Thyroid gland (tissue), 4 donors: ENCODE results near the gene MDC1. TPM values are rescaled to one million over a fixed set of nuclear protein-coding genes. Genes with fewer than 3 reads are reported as not detected.

Experiments
- DNase-seq, 2 donors: peaks; one replicate each; pipeline ENCODE4 v3.0.0-alpha.2; 2019
- H3K27ac ChIP-seq, 3 donors: fragments of 200-600 bp; sonication (generic); 1 replicate in 2 of 3; 2 replicates in 1 of 3; pipeline ENCODE4 v1.5.1; 2016 to 2019; ENCODE audit warnings: mild to moderate bottlenecking in 1 of 3, moderate library complexity in 1 of 3
- H3K27me3 ChIP-seq: fragments of 200-600 bp; sonication (generic); one replicate; pipeline ENCODE4 v1.5.1; 2019
- H3K36me3 ChIP-seq, 2 donors: fragments of 200-600 bp; sonication (generic); one replicate each; pipeline ENCODE4 v1.5.1; 2016 to 2019
- H3K4me1 ChIP-seq, 2 donors: fragments of 200-600 bp; sonication (generic); one replicate each; pipeline ENCODE4 v1.5.1; 2017 to 2019
- H3K4me3 ChIP-seq, 3 donors: fragments of 200-600 bp; sonication (generic); replicated peaks in 1 of 3; 1 replicate in 2 of 3; 2 replicates in 1 of 3; pipeline ENCODE4 v1.5.1; 2016; ENCODE audit warnings: mild to moderate bottlenecking in 1 of 3
- H3K9me3 ChIP-seq: fragments of 200-600 bp; sonication (generic); one replicate; pipeline ENCODE4 v1.5.1; 2017
- POLR2A ChIP-seq, 2 donors: fragments of 450-650 bp; IDR thresholded peaks; one replicate each; pipeline ENCODE4 v1.6.1; 2017; ENCODE audit warnings: antibody characterized with exemption in 2 of 2, mild to moderate bottlenecking in 2 of 2, moderate library complexity in 1 of 2
- WGBS, 2 donors: methylation state at CpG; one replicate each; pipeline ENCODE4 v1.1.5; 2017; 5-methylcytosine and 5-hydroxymethylcytosine counted together
- intact Hi-C: fragments of 100-400 bp; cut with DNase I; formaldehyde crosslinking; loops from one replicate; pipeline ENCODE4 v1.15.1; 2023
- total RNA-seq, 4 donors: library from RNA; depleted of rRNA; stranded (reverse); fragments of >200 nt; gene quantifications; one replicate each; pipeline ENCODE4 v1.2.3, GENCODE V29; 2016
- TF ChIP-seq, protein P1 (sequence below), 6 experiments: fragments of 200-600 bp in 3 of 6; fragments of 450-650 bp in 3 of 6; sonication (generic) in 3 of 6; IDR thresholded peaks; one replicate each; pipeline ENCODE4 v1.5.1; 2016 to 2019; ENCODE audit warnings: antibody characterized with exemption in 6 of 6, mild to moderate bottlenecking in 2 of 6, inconsistent platforms in 1 of 6, moderate library complexity in 1 of 6

The MDC1 gene
- total RNA-seq, 4 donors from 2014 or later = 15.3 to 27.2 (median 20.2) TPM

GRCh38 chr6:30738532-30738931, 21.5 kb upstream of the MDC1 start:
- no peaks in the 10 kb centered on the region for H3K9me3 ChIP-seq
- TF ChIP-seq POLR2A (IDR thresholded peaks at IDR 0.05) = no peak
- TF ChIP-seq, protein P1, sequence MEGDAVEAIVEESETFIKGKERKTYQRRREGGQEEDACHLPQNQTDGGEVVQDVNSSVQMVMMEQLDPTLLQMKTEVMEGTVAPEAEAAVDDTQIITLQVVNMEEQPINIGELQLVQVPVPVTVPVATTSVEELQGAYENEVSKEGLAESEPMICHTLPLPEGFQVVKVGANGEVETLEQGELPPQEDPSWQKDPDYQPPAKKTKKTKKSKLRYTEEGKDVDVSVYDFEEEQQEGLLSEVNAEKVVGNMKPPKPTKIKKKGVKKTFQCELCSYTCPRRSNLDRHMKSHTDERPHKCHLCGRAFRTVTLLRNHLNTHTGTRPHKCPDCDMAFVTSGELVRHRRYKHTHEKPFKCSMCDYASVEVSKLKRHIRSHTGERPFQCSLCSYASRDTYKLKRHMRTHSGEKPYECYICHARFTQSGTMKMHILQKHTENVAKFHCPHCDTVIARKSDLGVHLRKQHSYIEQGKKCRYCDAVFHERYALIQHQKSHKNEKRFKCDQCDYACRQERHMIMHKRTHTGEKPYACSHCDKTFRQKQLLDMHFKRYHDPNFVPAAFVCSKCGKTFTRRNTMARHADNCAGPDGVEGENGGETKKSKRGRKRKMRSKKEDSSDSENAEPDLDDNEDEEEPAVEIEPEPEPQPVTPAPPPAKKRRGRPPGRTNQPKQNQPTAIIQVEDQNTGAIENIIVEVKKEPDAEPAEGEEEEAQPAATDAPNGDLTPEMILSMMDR (IDR thresholded peaks at IDR 0.05) = no peak
- 91 to 94% methylated on average over 6 of the region's 6 CpGs for WGBS, 2 donors
- H3K4me1 ChIP-seq = peaks cover 10 to 30% of the 10 kb centered on the region in 2 donors
- intact Hi-C loops = no loop called here
- H3K27me3 ChIP-seq = no peaks in the 10 kb centered on the region
- no peak overlapping the region for H3K27ac ChIP-seq
- DNase-seq = no peak
- no peak overlapping the region for H3K4me3 ChIP-seq
- peaks cover 50 to 57% of the 10 kb centered on the region in 2 donors for H3K36me3 ChIP-seq

DNA sequence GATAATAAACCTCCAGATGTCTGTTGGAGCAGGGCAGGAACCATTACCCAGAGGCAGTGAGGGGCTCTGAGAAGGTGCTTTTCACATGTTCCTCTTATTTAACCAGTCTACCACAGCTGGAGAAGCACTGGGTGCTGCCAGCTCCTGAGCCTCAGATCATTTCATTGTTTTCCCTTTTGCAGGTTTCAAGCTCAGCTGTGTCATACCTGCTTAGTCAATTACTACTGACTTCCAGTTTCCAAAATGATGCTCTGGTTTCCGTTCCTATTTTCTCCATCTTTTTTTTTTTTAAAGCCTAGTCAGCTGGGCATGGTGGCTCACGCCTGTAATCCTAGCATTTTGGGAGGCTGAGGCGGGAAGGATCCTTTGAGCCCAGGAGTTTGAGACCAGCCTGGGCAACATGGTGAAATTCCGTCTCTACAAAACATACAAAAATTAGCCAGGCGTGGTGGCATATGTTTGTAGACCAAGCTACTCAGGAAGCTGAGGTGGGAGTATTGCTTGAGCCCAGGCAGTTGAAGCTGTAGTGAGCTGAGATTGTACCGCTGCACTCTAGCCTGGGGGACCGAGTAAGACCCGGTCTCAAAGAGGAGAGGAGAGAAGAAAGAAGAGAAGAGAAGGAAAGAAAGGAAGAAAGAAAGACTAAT, 18.7 kb upstream of the MDC1 start:
- no peak for DNase-seq
- 76 to 83% methylated on average over 8 of the region's 8 CpGs for WGBS, 2 donors
- no peak overlapping the region for H3K4me3 ChIP-seq
- H3K9me3 ChIP-seq = no peaks in the 10 kb centered on the region
- intact Hi-C loops = no loop called here
- peaks cover 3 to 18% of the 10 kb centered on the region in 2 donors for H3K4me1 ChIP-seq
- H3K27me3 ChIP-seq = no peaks in the 10 kb centered on the region
- peak overlapping the region in 1 of 3 donors; percentile 10 for H3K27ac ChIP-seq
- peaks cover 54 to 66% of the 10 kb centered on the region in 2 donors for H3K36me3 ChIP-seq
- no peak for TF ChIP-seq POLR2A (IDR thresholded peaks at IDR 0.05)
- TF ChIP-seq, protein P1 (IDR thresholded peaks at IDR 0.05) = no peak

- Histone ChIP-seq H3K4me3 (no peak overlapping the region), H3K27ac (no peak overlapping the region), H3K36me3 (peaks cover 51 to 66% of the 10 kb centered on the region in 2 donors), H3K9me3 (no peaks in the 10 kb centered on the region), H3K4me1 (peaks cover 3 to 8% of the 10 kb centered on the region in 2 donors), H3K27me3 (no peaks in the 10 kb centered on the region)
- intact Hi-C loops = no loop called here
- TF ChIP-seq, protein P1 (IDR thresholded peaks at IDR 0.05) = no peak
- no peak for TF ChIP-seq POLR2A (IDR thresholded peaks at IDR 0.05)
- WGBS, 2 donors = 96 to 98% methylated on average over 12 of the region's 12 CpGs
- no peak for DNase-seq
Measured at GRCh38 chr6:30732237-30732943, 15.3 kb upstream of the MDC1 start.

DNA sequence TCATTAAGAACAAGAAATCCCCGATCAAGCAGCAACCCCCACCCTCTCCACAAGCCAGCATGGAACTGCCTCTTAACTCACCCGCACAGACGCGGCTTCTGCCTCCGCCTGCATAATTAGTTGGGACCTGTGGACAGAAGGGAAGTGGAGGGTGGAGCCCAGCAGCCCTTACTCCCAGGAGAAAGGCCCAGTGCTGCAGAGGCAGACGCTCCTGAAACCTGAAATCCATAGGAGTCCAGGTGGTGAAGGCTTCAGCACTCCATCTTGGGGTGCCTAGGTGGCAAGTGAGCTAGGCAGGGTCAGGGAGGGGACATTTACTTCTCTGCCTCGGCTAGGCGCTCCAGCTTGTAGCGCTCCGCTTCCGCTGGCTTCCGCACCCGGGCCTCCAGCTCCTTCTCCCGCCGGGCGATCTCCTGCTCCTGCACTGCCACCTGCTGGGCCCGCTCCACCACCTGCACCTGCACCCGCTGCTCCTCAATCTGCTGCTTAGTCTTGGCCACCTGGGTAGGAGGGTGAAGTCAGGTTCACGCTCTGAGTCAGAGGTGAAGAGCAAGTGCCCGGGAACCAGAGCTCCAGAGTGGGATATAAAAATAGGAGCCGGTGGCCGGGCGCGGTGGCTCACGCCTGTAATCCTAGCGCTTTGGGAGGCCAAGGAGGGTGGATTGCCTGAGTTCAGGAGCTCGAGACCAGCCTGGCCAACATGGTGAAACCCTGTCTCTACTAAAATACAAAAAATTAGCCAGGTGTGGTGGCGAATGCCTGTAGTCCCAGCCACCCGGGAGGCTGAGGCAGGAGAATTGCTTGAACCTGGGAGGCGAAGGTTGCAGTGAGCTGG, 13.7 kb upstream of the MDC1 start:
- Histone ChIP-seq H3K27me3 (no peaks in the 10 kb centered on the region), H3K4me3 (no peak overlapping the region), H3K27ac (peak overlapping the region in 2 of 3 donors; percentile 35 to 47), H3K4me1 (peaks cover 2 to 3% of the 10 kb centered on the region in 2 donors), H3K9me3 (no peaks in the 10 kb centered on the region), H3K36me3 (peaks cover 51 to 58% of the 10 kb centered on the region in 2 donors)
- 43 to 47% methylated on average over 27 to 30 of the region's 30 CpGs for WGBS, 2 donors
- peak; percentile 87 to 90 for DNase-seq
- TF ChIP-seq, protein P1 (IDR thresholded peaks at IDR 0.05) = peak in 5 of 6 experiments; percentile 47 to 84 (median 80)
- TF ChIP-seq POLR2A (IDR thresholded peaks at IDR 0.05) = no peak
- intact Hi-C loops = no loop called here
